GM12878 (cell line): ENCODE measurements around the gene ALOX12B. TPM values are rescaled to one million over a fixed set of nuclear protein-coding genes. Genes with fewer than 3 reads are reported as not detected.

Experiments
- ATAC-seq: fragments of 200-7000 bp; cut with Tn5 transposase; 3 replicates; pipeline ENCODE4 v1.9.1; 2020; ENCODE audit warnings: mild to moderate bottlenecking, moderate library complexity
- BruUV-seq: library from RNA; stranded (reverse); fragments of 400-500 nt; replicated peaks from 2 replicates; lab custom pipeline; 2021; lab: Mats Ljungman, UMichigan
- CTCF ChIA-PET: fragments of 300-600 bp; sonication (Branson Sonifier 250); formaldehyde crosslinking; extraction: SDS; loops from one replicate; lab custom pipeline; 2021; ENCODE audit warnings: inconsistent platforms; lab: Yijun Ruan, JAX
- POLR2A ChIA-PET: fragments of 350-600 bp; formaldehyde crosslinking; extraction: SDS; loops from one replicate; lab custom pipeline; 2021; ENCODE audit warnings: inconsistent platforms; lab: Charles Lee
- RAD21 ChIA-PET: fragments of 300-600 bp; sonication (Branson Sonifier 250); formaldehyde crosslinking; loops from one replicate; lab custom pipeline; 2023; ENCODE audit warnings: antibody characterized with exemption; ENCODE audit not compliant: unreplicated experiment; lab: Charles Lee
- SMC1A ChIA-PET: fragments of 300-600 bp; sonication (Branson Sonifier 250); formaldehyde crosslinking; loops from one replicate; lab custom pipeline; 2023; ENCODE audit not compliant: unreplicated experiment, uncharacterized antibody; lab: Charles Lee
- DNase-seq: peaks from one replicate; pipeline ENCODE4 v3.0.0-alpha.2; 2011; ENCODE audit warnings: low read depth, low spot score
- FAIRE-seq: peaks from 3 replicates; lab custom pipeline; 2011; peaks lifted over from hg19 to GRCh38; lab: Jason Lieb, UNC
- H2AFZ ChIP-seq: 2 replicates; pipeline ENCODE4 v1.6.0; 2011; ENCODE audit warnings: low read depth, low read length, control low read depth; ENCODE audit not compliant: control insufficient read depth
- H3K27ac ChIP-seq: 2 replicates; pipeline ENCODE4 v1.5.1; 2011; ENCODE audit warnings: control low read depth; ENCODE audit not compliant: control insufficient read depth, insufficient read depth
- H3K27me3 ChIP-seq, 2 experiments: replicated peaks in 1 of 2; 2 replicates each; pipeline versions ENCODE4 v1.6.0 to v1.6.1; 2011; ENCODE audit warnings: low read length in 1 of 2; ENCODE audit not compliant: control insufficient read depth in 2 of 2, insufficient read depth in 2 of 2
- H3K36me3 ChIP-seq, 2 experiments: 2 replicates each; pipeline ENCODE4 v1.5.1; 2011; ENCODE audit warnings: low read length in 1 of 2; ENCODE audit not compliant: control insufficient read depth in 2 of 2, insufficient read depth in 2 of 2
- H3K4me1 ChIP-seq: 2 replicates; pipeline ENCODE4 v1.6.1; 2011; ENCODE audit warnings: mild to moderate bottlenecking, low read length, moderate library complexity, mixed read lengths; ENCODE audit not compliant: control insufficient read depth, insufficient read depth
- H3K4me2 ChIP-seq: 2 replicates; pipeline ENCODE4 v1.6.0; 2011; ENCODE audit warnings: control low read depth; ENCODE audit not compliant: control insufficient read depth, insufficient read depth
- H3K4me3 ChIP-seq: fragments of 200-600 bp; sonication (generic); 2 replicates; pipeline ENCODE4 v1.5.1; 2016
- H3K79me2 ChIP-seq: 2 replicates; pipeline ENCODE4 v1.6.0; 2011; ENCODE audit warnings: low read length; ENCODE audit not compliant: control insufficient read depth, insufficient read depth
- H3K9ac ChIP-seq: 2 replicates; pipeline ENCODE4 v1.8.0; 2011; ENCODE audit warnings: low read length, control low read depth, mixed read lengths; ENCODE audit not compliant: control insufficient read depth, insufficient read depth
- H3K9me3 ChIP-seq: replicated peaks from 3 replicates; pipeline ENCODE4 v1.5.1; 2011; ENCODE audit warnings: mild to moderate bottlenecking, low read length; ENCODE audit not compliant: control insufficient read depth, insufficient read depth
- H4K20me1 ChIP-seq: 2 replicates; pipeline ENCODE4 v1.6.0; 2011; ENCODE audit not compliant: control insufficient read depth, insufficient read depth
- GABPA ChIP-seq: IDR thresholded peaks from 2 replicates; pipeline ENCODE4 v1.6.1; 2014; ENCODE audit warnings: antibody characterized with exemption, low read depth, mild to moderate bottlenecking, inconsistent platforms
- RFX5 ChIP-seq: IDR thresholded peaks from 2 replicates; pipeline ENCODE4 v1.6.1; 2011; ENCODE audit warnings: low read depth, low read length, improper control_type of control experiment
- WGBS: methylation state at CpG from one replicate; pipeline ENCODE4 v1.1.6; 2016; ENCODE audit warnings: low lambda C conversion rate; ENCODE audit not compliant: insufficient replicate concordance, insufficient coverage; ENCODE audit errors: missing lambda C conversion rate; 5-methylcytosine and 5-hydroxymethylcytosine counted together
- in situ Hi-C: fragments of 300-500 bp; cut with MboI; formaldehyde crosslinking; loops from 9 replicates; pipeline ENCODE4 v1.14.3; 2018; ENCODE audit warnings: mixed read lengths
- intact Hi-C: fragments of 100-400 bp; cut with micrococcal nuclease; formaldehyde crosslinking; loops from one replicate; pipeline ENCODE4 v1.14.2; 2022; ENCODE audit not compliant: unreplicated experiment
- polyA plus RNA-seq, 11 experiments: library from polyadenylated mRNA; depleted of rRNA in 4 of 11; unstranded in 6 of 11; stranded (reverse) in 5 of 11; fragments of >200 nt; fragmentation: Nextera tagmentation in 4 of 11; fragmentation: Illumina TruSeq in 1 of 11; extraction: Ambion mirVana in 4 of 11; extraction: Trizol in 1 of 11; gene quantifications; 1 replicate in 1 of 11; 2 replicates in 10 of 11; pipeline versions ENCODE4 v1.2.1 to v1.2.3, GENCODE V29; 2011 to 2016; ENCODE audit warnings: inconsistent platforms in 2 of 11, missing spikeins in 2 of 11, low read depth in 1 of 11
- total RNA-seq, 4 experiments: library from RNA; depleted of rRNA in 3 of 4; stranded (reverse); fragments of >200 nt in 3 of 4; fragmentation: Illumina TruSeq in 1 of 4; extraction: Trizol in 1 of 4; gene quantifications; 2 replicates each; pipeline versions ENCODE4 v1.2.1 to v1.2.3, GENCODE V29; 2013 to 2021

Gene ALOX12B
- total and polyA plus RNA-seq, 10 of the 15 experiments (the other 5 are each of a cell fraction or from before 2014, with no cell fraction given) = 0.17 to 0.54 TPM; not detected in 8

GRCh38 chr17:8076502-8077266, 10.8 kb downstream of the ALOX12B start:
- Histone ChIP-seq H3K4me1 (peaks cover 4% of the 10 kb centered on the region; the same call in 1 of the 2 replicates), H3K9ac (no peak overlapping the region), H3K27ac (no peak overlapping the region), H4K20me1 (no peaks in the 10 kb centered on the region), H2AFZ (no peak overlapping the region), H3K4me2 (no peak overlapping the region), H3K9me3 (no peaks in the 10 kb centered on the region)
- ChIA-PET SMC1A (interaction anchor here (1.4 to 4.7 kb wide), 2 partner anchors 16 to 42 kb away, joined by 3 to 37 read pairs; no protein-coding TSS in a partner anchor), CTCF (interaction anchor here (0.6 to 9.4 kb wide), 7 partner anchors 8 to 224 kb away, joined by 3 to 159 read pairs (median 6); partner anchors contain the start of gene ALOXE3), POLR2A (interaction anchor here (0.7 to 1.5 kb wide), 2 partner anchors 14 to 41 kb away, joined by 4 to 5 read pairs; no protein-coding TSS in a partner anchor)
- BruUV-seq = no TSS peak
- in situ Hi-C loops = loop anchor here (5.0 to 10.0 kb wide), 2 partner anchors 36 to 668 kb away; partner anchors contain the start of gene CCDC42
- intact Hi-C loops = loop anchor here (10.0 kb wide), 1 partner anchor 668 kb away; the partner anchor contains the start of gene CCDC42
- FAIRE-seq = no peak
- TF ChIP-seq RFX5 = no peak
- TF ChIP-seq GABPA = no peak
- TF ChIP-seq, all 136 proteins: peak for 0
- Histone ChIP-seq H3K36me3 (no peaks in the 10 kb centered on the region), H3K4me3 (no peak overlapping the region), H3K79me2 (no peaks in the 10 kb centered on the region), H3K27me3 (peaks cover 10 to 17% of the 10 kb centered on the region in 2 experiments)
- WGBS = 32% methylated on average over 13 of the region's 13 CpGs
- no peak for ATAC-seq
- RAD21 ChIA-PET = interaction anchor here (0.6 kb wide), 2 partner anchors 180 to 861 kb away, joined by 3 read pairs; no protein-coding TSS in a partner anchor
- no peak for DNase-seq
